Smooth muscle cell (in vitro differentiated cells): ENCODE measurements around the gene SCYGR7. TPM values are rescaled to one million over a fixed set of nuclear protein-coding genes. Genes with fewer than 3 reads are reported as not detected.
A peak's percentile ranks its signal among the peaks of the same experiment; 100 is the strongest.

ENCODE experiments used
- DNase-seq: peaks from one replicate; lab custom pipeline; 2025; ENCODE audit not compliant: unreplicated experiment; lab: John Stamatoyannopoulos, UW
- H2AFZ ChIP-seq: fragments of 200-600 bp; sonication (generic); 2 replicates; pipeline ENCODE4 v1.6.0; 2016; ENCODE audit warnings: antibody characterized with exemption, low read depth, mild to moderate bottlenecking
- H3F3A ChIP-seq: fragments of 200-600 bp; sonication (generic); 2 replicates; pipeline ENCODE4 v1.6.0; 2017; ENCODE audit warnings: antibody characterized with exemption, low read depth
- H3K27ac ChIP-seq: fragments of 200-600 bp; sonication (generic); 2 replicates; pipeline ENCODE4 v1.5.1; 2016; ENCODE audit warnings: low read depth, mild to moderate bottlenecking
- H3K27me3 ChIP-seq: fragments of 200-600 bp; sonication (generic); 2 replicates; pipeline ENCODE4 v1.6.1; 2016; ENCODE audit warnings: low read depth, mild to moderate bottlenecking
- H3K36me3 ChIP-seq: fragments of 200-600 bp; sonication (generic); 2 replicates; pipeline ENCODE4 v1.5.1; 2016; ENCODE audit warnings: low read depth
- H3K4me1 ChIP-seq: fragments of 200-600 bp; sonication (generic); 2 replicates; pipeline ENCODE4 v1.5.1; 2016; ENCODE audit warnings: low read depth
- H3K4me2 ChIP-seq: fragments of 200-600 bp; sonication (generic); 2 replicates; pipeline ENCODE4 v1.6.0; 2016; ENCODE audit warnings: mild to moderate bottlenecking
- H3K4me3 ChIP-seq: fragments of 200-600 bp; sonication (generic); 2 replicates; pipeline ENCODE4 v1.5.1; 2016; ENCODE audit warnings: mild to moderate bottlenecking
- H3K79me2 ChIP-seq: fragments of 200-600 bp; sonication (generic); 2 replicates; pipeline ENCODE4 v1.6.0; 2016; ENCODE audit warnings: low read depth, mild to moderate bottlenecking
- H3K9ac ChIP-seq: fragments of 200-600 bp; sonication (generic); 2 replicates; pipeline ENCODE4 v1.6.0; 2016; ENCODE audit warnings: low read depth
- H3K9me3 ChIP-seq: fragments of 200-600 bp; sonication (generic); replicated peaks from 2 replicates; pipeline ENCODE4 v1.5.1; 2016; ENCODE audit warnings: low read depth
- H4K20me1 ChIP-seq: fragments of 200-600 bp; sonication (generic); 2 replicates; pipeline ENCODE4 v1.6.0; 2016; ENCODE audit warnings: low read depth
- CTCF ChIP-seq: fragments of 200-600 bp; sonication (generic); IDR thresholded peaks from 2 replicates; pipeline ENCODE4 v1.5.1; 2017; ENCODE audit warnings: borderline replicate concordance, mild to moderate bottlenecking, antibody characterized with exemption; ENCODE audit not compliant: insufficient read depth, poor library complexity, severe bottlenecking
- WGBS: methylation state at CpG from one replicate; pipeline ENCODE4 v1.1.7; 2016; ENCODE audit warnings: low lambda C conversion rate; 5-methylcytosine and 5-hydroxymethylcytosine counted together
- polyA plus RNA-seq: library from polyadenylated mRNA; unstranded; fragments of >200 nt; fragmentation: Nextera tagmentation; extraction: Ambion mirVana; gene quantifications from 2 replicates; pipeline ENCODE4 v1.2.1, GENCODE V29; 2016
- total RNA-seq: library from RNA; depleted of rRNA; stranded (reverse); fragments of >200 nt; gene quantifications from 2 replicates; pipeline ENCODE4 v1.2.3, GENCODE V29; 2014

Gene SCYGR7
- total and polyA plus RNA-seq, 2 experiments from 2014 or later: not detected

GRCh38 chr2:227761740-227762476 lies 33.8 kb downstream of the SCYGR7 start:
- no peak overlapping the region for H3K4me2 ChIP-seq
- H3K27me3 ChIP-seq: no peaks in the 10 kb centered on the region
- H3K9me3 ChIP-seq: no peaks in the 10 kb centered on the region
- no peak for TF ChIP-seq CTCF
- H3K4me1 ChIP-seq: no peaks in the 10 kb centered on the region
- no peak overlapping the region for H3K27ac ChIP-seq
- peak overlapping the region; percentile 1 for H2AFZ ChIP-seq
- peaks cover 4% of the 10 kb centered on the region for H3F3A ChIP-seq
- no peak overlapping the region for H3K4me3 ChIP-seq
- H4K20me1 ChIP-seq: no peaks in the 10 kb centered on the region
- H3K9ac ChIP-seq: no peak overlapping the region
- 57% methylated on average over 6 of the region's 6 CpGs for WGBS
- DNase-seq: no peak
- no peaks in the 10 kb centered on the region for H3K36me3 ChIP-seq
- H3K79me2 ChIP-seq: no peaks in the 10 kb centered on the region

DNA sequence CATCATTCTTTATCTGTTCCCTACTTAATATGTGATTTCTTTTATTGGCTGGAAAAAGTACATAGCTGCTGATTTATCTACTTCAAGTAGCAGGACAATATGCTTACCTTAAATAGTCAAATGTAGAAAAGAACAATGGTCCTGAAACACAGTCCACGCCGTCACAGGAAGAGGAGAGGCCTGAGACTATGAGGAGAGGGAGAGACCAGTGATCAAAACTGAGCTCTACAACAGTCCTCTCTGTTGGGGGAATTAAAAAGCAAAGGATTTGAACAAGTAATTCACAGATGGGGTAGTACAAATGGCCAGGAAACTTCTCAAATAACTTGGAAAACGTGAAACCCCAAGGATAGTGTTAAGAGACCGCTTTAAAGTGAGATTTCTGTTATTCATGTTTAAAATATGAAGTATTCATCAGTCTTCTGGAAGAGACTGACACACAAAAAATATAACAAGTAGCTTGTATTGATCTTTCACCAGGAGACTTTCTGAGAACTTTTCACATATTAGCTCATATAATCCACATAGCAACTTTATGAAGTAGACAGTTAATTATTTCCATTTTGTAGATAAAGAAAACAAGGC lies 37.7 kb downstream of the SCYGR7 start:
- Histone ChIP-seq H3K9me3 (no peaks in the 10 kb centered on the region), H3K27ac (peak overlapping the region; percentile 56), H3F3A (peaks cover 4% of the 10 kb centered on the region), H3K79me2 (no peaks in the 10 kb centered on the region), H3K9ac (no peak overlapping the region), H3K36me3 (no peaks in the 10 kb centered on the region), H2AFZ (peak overlapping the region; percentile 96), H3K4me2 (peak overlapping the region; percentile 37), H4K20me1 (no peaks in the 10 kb centered on the region), H3K27me3 (no peaks in the 10 kb centered on the region), H3K4me1 (no peaks in the 10 kb centered on the region), H3K4me3 (no peak overlapping the region)
- no peak for TF ChIP-seq CTCF
- WGBS: 44% methylated on average over 4 of the region's 4 CpGs
- DNase-seq: no peak

GRCh38 chr2:227766373-227766883 lies 38.3 kb downstream of the SCYGR7 start:
- WGBS: 33% methylated on average over 11 of the region's 11 CpGs
- H3K4me3 ChIP-seq: no peak overlapping the region
- H3K79me2 ChIP-seq: no peaks in the 10 kb centered on the region
- H3F3A ChIP-seq: peaks cover 3% of the 10 kb centered on the region
- H3K9me3 ChIP-seq: no peaks in the 10 kb centered on the region
- H3K36me3 ChIP-seq: no peaks in the 10 kb centered on the region
- peak; percentile 29 for DNase-seq
- no peaks in the 10 kb centered on the region for H4K20me1 ChIP-seq
- no peaks in the 10 kb centered on the region for H3K4me1 ChIP-seq
- no peaks in the 10 kb centered on the region for H3K27me3 ChIP-seq
- TF ChIP-seq CTCF: peak; percentile 87
- H3K4me2 ChIP-seq: peak overlapping the region; percentile 37
- H2AFZ ChIP-seq: peak overlapping the region; percentile 96
- H3K27ac ChIP-seq: peak overlapping the region; percentile 56
- no peak overlapping the region for H3K9ac ChIP-seq
